T follicular helper cell (primary cell): Measurements from ENCODE around the gene FXYD1.

ENCODE experiments used
- DNase-seq: peaks from one replicate; pipeline ENCODE4 v3.0.0-alpha.2; 2020; ENCODE audit warnings: low read depth

Gene FXYD1

GRCh38 chr19:35162471-35163326 is 24.1 kb downstream of the FXYD1 start:
- DNase-seq, result no peak

- no peak for DNase-seq
Observed at GRCh38 chr19:35164418-35164817, 25.8 kb downstream of the FXYD1 start.

DNA sequence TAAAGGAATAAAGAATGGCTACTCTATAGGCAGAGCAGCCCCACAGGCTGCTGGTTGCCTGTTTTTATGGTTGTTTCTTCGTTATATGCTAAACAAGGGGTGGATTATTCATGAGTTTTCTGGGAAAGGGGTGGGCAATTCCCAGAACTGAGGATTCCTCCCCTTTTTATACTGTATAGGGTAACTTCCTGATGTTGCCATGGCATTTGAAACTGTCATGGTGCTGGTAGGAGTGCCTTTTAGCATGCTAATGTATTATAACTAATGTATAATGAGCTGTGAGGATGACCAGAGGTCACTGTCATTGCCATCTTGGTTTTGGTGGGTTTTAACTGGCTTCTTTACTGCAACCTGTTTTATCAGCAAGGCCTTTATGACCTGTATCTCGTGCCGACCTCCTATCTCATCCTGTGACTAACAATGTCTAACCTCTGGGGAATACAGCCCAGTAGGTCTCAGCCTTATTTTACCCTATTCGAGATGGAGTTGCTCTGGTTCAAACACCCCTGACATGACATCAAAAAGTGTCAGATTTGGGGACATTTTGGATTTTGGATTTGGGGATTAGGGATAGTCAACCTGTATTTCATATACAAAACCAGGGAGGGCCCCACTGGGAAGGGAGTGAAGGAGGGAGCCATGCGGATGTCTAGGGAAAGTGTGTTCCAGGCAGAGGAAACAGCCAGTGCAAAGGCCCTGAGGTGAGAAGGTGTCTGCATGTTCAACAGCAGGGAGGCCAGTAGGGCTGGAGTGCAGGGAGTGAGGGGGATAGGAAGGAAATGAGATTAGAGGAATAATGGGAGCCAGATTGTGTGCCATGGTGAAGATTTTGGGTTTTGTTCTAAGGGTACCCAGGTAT is 26.8 kb downstream of the FXYD1 start:
- no peak for DNase-seq

GRCh38 chr19:35166100-35167063 is 27.8 kb downstream of the FXYD1 start:
- no peak for DNase-seq

DNA sequence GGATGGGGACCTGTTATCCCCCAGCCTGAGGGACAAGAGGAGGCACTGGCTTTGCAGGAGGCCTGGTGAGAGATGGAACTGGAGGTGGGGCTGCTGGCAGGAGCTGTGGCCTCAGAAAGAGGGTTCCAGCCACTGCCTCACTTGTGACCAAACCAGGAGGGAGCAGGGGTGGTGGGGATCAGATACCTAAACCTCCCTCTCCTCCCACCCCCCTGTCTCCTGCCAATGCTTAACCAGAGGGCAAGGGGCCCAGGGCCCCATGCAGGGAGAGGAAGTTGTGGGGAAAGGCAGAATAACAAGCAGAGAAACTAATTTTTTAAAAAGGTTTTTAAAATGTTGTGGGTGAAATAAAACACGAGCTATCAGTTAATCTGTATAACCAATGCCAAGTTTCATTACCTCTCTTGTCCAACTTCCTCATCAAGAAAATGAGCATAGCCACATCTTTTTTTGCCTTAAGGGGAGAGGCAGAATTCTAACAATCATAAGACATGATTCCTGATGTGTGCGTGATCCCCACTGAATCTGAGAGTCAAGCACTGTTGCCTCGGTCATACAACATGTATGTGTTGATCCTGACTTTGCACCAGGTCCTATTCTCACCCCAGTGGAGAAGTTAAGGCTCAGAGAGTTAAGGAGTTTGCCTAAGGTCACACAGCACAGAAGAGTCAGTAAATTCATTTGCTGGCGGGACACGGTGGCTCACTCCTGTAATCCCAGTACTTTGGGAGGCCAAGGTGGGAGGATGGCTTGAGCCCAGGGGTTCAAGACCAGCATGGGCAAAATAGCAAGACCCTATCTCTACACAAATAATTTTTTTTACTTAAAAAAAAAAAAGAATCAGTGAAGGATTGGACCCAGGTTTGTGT is 28.9 kb downstream of the FXYD1 start:
- DNase-seq, result no peak

DNA sequence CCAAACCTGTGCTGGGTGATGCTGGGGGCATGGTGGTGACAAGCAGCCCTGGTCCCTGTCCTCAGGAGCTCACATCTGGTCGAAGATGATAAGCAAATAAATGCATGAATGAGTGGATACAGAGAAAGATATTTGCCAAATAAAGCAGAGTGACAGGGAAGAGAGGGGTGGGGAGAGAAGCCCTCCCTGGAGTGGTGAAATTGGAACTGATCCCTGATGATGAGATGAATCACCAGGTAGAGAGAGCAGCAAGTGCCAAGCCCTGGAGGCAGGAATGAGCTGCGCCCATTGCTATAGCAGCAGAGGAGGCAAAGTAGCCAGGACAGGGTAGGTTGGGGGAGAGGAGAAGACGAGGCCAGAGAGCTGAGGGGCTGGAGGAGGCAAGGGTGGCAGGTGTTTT is 29.6 kb downstream of the FXYD1 start:
- DNase-seq, result no peak

GRCh38 chr19:35169221-35169995 is 30.8 kb downstream of the FXYD1 start:
- no peak for DNase-seq

DNA sequence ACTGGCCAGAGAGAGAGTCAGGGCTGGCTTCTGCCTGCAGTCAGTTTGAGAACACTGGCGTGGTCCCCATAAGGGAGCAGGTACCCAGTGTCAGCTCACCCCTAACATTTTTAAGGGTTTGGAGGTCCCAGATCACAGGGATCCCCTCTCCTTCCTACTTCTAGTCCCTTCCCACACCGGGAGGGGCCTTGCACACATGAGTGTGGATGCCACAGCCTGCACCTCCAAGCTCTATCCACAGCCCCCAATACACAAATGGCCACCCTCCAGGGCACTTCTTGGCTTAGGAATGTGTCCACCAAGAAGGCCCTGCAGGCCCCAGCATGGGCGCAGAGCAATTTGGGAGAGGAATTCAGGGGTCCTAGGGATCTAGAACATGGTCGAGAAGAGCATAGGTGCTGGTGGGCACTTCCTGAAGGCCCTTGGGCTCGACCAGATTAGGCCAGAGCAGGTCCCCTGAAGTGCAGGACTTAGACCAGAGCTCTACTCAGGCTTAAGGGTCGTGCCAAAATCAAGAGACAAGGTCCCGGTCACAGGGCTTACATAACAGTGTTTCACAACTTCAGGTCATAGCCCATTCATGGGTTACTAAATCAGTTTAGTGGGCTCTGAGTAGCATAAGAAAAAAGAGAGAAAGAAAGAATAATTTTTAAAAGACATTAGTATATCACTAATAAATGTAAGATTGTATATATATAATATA is 31.9 kb downstream of the FXYD1 start:
- DNase-seq, result no peak

DNA sequence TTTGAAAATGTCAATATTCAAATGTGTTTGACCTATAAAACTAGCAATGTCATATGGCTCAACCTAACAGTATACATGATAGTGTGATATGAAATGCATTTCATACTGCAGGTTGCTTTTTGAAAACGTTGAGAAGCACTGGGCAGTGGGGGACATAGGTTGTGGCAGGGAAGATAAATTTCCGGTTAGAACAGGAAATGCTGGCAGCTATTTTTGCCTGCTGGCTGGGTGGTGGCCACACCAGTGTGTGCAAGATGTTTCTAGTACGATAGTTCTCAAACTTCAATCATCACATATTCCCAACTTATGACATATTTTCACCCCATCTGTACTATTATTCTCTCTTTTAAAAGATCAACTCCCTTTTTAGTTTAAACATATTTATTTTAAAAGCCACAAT is 33.1 kb downstream of the FXYD1 start:
- no peak for DNase-seq

DNA sequence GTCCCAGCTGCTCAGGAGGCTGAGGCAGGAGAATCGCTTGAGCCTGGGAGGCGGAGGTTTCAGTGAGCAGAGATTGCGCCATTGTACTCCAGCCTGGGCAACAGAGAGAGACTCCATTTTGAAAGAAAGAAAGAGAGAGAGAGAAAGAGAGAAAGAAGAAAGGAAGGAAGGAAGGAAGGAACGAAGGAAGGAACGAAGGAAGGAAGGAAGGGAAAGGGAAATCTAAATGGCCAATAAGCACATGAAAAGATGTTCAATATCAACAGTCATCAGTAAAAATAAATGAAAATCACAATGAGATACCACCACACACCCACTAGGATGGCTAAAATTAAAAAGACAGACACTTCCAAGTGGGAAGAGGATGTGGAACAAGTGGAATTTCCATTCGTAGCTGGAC is 35.6 kb downstream of the FXYD1 start:
- DNase-seq, result no peak

- DNase-seq, result no peak
Observed at GRCh38 chr19:35176181-35176570, 37.6 kb downstream of the FXYD1 start.

DNA sequence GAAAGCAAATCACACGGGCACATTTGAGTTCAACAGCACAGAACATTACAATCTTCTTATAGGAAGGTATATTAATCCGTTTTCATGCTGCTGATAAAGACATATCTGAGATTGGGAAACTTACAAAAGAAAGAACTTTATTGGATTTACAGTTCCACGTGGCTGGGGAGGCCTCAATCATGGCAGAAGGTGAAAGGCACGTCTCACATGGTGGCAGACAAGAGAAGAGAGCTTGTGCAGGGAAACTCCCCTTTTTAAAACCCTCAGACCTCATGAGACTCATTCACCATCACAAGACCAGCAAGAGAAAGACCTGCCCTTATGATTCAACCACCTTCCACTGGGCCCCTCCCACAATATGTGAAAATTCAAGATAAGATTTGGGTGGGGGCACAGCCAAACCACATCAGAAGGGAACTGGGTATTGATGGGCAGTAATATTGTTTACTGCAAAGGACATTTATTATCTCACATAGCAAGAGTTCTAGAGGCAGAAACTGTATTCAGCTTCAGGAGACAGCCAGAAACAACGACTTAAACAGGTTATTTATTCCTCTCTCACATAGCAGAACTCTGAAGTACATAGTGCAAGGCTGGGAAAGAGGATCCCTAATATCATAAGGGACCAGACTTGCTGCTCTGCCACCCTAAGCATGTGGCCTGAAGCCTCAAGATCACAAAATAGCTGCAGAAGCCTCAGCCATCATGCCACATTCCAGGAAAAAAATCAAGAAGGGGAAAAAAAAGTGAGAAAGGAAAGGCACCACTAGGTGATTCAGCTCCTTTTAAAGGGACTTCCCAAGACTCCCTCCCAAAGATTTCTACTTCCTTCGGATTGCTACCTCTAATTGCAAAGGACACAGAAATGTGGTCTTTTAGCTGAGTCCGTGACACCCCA is 39.0 kb downstream of the FXYD1 start:
- DNase-seq, result no peak

DNA sequence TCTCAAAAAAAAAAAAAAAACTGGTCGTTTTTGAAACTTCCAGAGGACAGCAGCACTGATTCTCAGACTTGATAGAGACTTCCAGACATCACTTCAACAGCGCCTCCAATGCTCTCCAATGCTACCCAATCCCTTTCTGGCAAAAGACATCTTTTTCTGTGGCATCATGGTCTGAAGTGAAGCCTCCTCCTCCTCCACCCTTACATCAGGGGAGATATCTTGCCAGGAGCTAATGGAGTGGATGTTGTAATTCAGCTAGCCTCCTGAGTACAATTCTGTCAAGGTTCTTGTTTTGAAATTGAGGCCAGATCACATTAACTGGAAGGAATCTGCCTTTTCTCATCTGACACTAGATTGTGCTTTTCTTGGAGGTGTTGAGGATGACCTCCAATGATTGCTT is 40.1 kb downstream of the FXYD1 start:
- no peak for DNase-seq

- no peak for DNase-seq
Observed at GRCh38 chr19:35179830-35180229, 41.2 kb downstream of the FXYD1 start.

- no peak for DNase-seq
Observed at GRCh38 chr19:35181387-35181786, 42.8 kb downstream of the FXYD1 start.

GRCh38 chr19:35184267-35184666 is 45.6 kb downstream of the FXYD1 start:
- DNase-seq, result no peak

DNA sequence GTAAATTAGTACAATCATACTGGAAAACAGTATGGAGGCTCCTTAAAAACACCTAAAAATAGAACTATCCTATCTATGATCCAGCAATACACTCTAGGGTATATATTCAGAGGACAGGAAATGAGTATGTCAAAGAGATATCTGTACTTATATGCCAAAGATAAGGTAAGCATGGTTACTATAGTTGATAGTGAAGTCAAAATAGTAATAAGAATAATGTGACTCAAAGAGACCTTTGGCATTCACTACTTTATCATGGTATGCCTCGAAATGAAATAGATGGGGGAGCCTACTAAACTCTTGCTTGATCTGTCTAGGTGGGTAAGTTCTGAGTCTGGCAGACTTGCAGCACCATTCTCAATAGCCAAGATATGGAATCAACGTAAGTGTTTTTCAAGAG is 46.3 kb downstream of the FXYD1 start:
- DNase-seq, result no peak
